ENCODE data around the gene AP3B1. TPM values are rescaled to one million over a fixed set of nuclear protein-coding genes. Genes with fewer than 3 reads are reported as not detected.

AP3B1 gene
- total RNA-seq, 1 experiment from 2014 or later, result 41.8 TPM

DNA sequence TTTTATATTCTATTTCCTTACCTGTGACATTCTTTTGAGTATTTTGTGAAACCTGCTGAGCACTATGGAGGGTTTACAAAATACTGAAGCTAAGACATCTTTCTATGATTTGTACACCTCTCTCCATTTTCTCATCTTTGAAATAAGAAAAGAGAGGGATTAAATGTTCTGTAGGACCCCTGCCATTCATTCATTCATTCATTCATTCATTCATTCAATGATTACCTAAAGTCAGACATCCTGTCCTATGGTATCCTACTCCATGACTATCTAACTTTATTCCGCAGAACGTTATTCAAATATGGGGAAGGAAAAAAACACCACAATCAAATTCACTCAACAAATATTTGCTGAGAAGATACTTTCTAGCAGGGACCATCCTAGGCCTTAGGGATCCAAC lies 51.4 kb downstream of the AP3B1 start:
- H3K4ac ChIP-seq (ENCODE audit: low read depth, low read length), result no peak overlapping the region

More for the DNA sequence above, 51.4 kb downstream of the AP3B1 start:
- Histone ChIP-seq H4K20me1 (ENCODE audit: control insufficient read depth, insufficient read depth, insufficient read length) (no peaks in the 10 kb centered on the region), H3K23ac (ENCODE audit: insufficient read length, low read depth, low read length) (no peak overlapping the region), H3K9me3 (ENCODE audit: control insufficient read depth, low read depth, low read length) (no peaks in the 10 kb centered on the region), H3K18ac (ENCODE audit: insufficient read length, low read depth, low read length) (no peak overlapping the region), H3K27me3 (ENCODE audit: insufficient read depth, low read length) (no peaks in the 10 kb centered on the region), H2AK5ac (ENCODE audit: insufficient read length, low read length) (no peak overlapping the region), H3K23me2 (ENCODE audit: insufficient read length, low read depth, low read length, poor library complexity, severe bottlenecking) (no peaks in the 10 kb centered on the region), H3K56ac (ENCODE audit: insufficient read length, low read depth, low read length) (no peak overlapping the region), H3K27ac (ENCODE audit: insufficient read length, low read depth, low read length) (no peak overlapping the region), H2BK15ac (ENCODE audit: low read depth, low read length) (no peak overlapping the region), H3K79me2 (ENCODE audit: insufficient read depth, low read length) (no peaks in the 10 kb centered on the region), H3K14ac (ENCODE audit: insufficient read depth, low read length) (no peak overlapping the region), H4K5ac (ENCODE audit: insufficient read length, low read depth, low read length) (no peak overlapping the region), H2AFZ (ENCODE audit: low read length) (no peak overlapping the region), H4K91ac (ENCODE audit: insufficient read length, low read depth, low read length) (no peak overlapping the region), H3K79me1 (ENCODE audit: insufficient read depth, low read depth, low read length, poor library complexity, severe bottlenecking) (no peaks in the 10 kb centered on the region), H2BK20ac (ENCODE audit: low read depth, low read length, poor library complexity, severe bottlenecking) (no peak overlapping the region), H4K8ac (replicated peaks; ENCODE audit: insufficient read length, low read depth, low read length) (no peak overlapping the region), H2BK120ac (ENCODE audit: low read depth, low read length, poor library complexity, severe bottlenecking) (no peak overlapping the region), H3K9ac (ENCODE audit: extremely low read depth, insufficient read length, low read length) (no peak overlapping the region), H3K4me1 (ENCODE audit: insufficient read depth, low read length) (no peaks in the 10 kb centered on the region), H2BK12ac (ENCODE audit: insufficient read length, low read depth, low read length) (no peak overlapping the region), H3K4me2 (ENCODE audit: insufficient read depth, insufficient read length, low read length) (no peak overlapping the region), H2BK5ac (ENCODE audit: insufficient read length, low read length) (no peak overlapping the region), H3T11ph (ENCODE audit: low read length) (no peak overlapping the region)
- Mint-ChIP-seq H3K27me3 (ENCODE audit: low read depth) (no peaks in the 10 kb centered on the region), H3K4me3 (no peak overlapping the region), H3K9me3 (peaks cover 3 to 6% of the 10 kb centered on the region in 2 experiments; a peak in 4 of 5 replicates), H3K4me1 (no peaks in the 10 kb centered on the region), H3K36me3 (ENCODE audit: insufficient read depth in 1 of 3, low read depth in 3 of 3) (peaks cover 12 to 23% (median 16%) of the 10 kb centered on the region in 3 experiments), H3K27ac (no peak overlapping the region)
- no CpG with 5 or more reads among the region's 2 CpGs for WGBS (ENCODE audit: extremely low coverage, insufficient read length, low lambda C conversion rate)
- no peak for DNase-seq
- TF ChIP-seq, protein P1, sequence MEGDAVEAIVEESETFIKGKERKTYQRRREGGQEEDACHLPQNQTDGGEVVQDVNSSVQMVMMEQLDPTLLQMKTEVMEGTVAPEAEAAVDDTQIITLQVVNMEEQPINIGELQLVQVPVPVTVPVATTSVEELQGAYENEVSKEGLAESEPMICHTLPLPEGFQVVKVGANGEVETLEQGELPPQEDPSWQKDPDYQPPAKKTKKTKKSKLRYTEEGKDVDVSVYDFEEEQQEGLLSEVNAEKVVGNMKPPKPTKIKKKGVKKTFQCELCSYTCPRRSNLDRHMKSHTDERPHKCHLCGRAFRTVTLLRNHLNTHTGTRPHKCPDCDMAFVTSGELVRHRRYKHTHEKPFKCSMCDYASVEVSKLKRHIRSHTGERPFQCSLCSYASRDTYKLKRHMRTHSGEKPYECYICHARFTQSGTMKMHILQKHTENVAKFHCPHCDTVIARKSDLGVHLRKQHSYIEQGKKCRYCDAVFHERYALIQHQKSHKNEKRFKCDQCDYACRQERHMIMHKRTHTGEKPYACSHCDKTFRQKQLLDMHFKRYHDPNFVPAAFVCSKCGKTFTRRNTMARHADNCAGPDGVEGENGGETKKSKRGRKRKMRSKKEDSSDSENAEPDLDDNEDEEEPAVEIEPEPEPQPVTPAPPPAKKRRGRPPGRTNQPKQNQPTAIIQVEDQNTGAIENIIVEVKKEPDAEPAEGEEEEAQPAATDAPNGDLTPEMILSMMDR (conservative IDR thresholded peaks at IDR 0.05), result no peak

Measured in H9 (cell line).